GM19463 (cell line): ENCODE data around the gene LYSMD1.
A peak's percentile ranks its signal among the peaks of the same experiment; 100 is the strongest.

ENCODE experiments used
- ATAC-seq: cut with Tn5 transposase; IDR thresholded peaks from one replicate; pipeline ENCODE4 v1.9.1; 2021; ENCODE audit warnings: mild to moderate bottlenecking, moderate library complexity; ENCODE audit not compliant: unreplicated experiment

Gene LYSMD1

GRCh38 chr1:151143057-151143435 lies 22.7 kb downstream of the LYSMD1 start:
- no peak for ATAC-seq

DNA sequence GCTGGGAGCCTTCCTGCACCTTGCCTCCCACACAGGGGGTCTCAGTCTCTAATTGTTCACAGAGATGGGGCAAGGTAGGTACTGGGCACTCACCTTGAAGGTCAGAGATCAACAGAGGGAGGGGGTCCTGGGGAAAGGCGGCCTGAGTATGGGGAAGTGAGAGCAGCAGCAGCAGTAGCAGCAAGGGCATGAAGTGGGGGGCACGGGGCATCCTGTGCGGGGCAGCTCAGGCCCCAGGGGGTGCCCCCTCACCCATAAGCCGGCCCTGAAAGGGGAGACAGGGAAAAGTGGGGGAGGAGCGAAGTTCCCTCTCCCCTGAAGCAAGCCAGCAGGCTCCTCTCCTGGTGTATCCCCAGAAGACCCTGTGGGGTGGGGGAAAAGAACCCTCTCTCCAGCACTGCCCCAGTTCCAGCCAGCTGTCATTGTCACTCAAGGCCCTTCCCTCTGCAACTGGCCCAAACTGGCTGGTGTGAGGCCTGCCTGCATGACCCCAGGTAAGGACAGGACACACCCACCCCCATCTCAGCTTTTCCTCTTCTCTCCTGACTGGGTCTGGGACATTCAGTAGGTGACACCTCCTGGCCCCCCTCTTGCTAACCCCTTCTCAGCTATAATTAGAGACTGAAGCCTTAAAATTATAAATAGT lies 23.2 kb downstream of the LYSMD1 start:
- no peak for ATAC-seq

DNA sequence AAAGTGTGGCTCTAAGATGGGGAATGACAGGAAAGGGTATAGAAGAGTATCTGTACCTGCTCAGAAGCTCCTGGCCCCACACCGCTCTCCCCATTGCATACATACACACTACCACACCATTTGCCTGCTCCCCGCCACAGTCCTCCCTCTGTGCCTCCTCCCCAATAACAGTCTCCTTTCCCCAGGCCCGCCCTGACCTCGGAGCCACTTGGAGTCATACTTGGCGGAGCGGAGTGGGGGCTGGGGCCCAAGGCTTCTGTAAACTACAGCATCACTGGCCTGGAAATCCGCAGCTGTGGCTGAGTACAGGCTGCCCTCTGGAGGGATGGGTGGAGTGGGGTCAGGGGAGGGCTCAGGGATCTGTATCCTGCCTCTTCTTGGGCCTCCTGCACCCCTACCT lies 27.9 kb downstream of the LYSMD1 start:
- no peak for ATAC-seq

- no peak for ATAC-seq
These were observed 30.0 kb downstream of the LYSMD1 start for GRCh38 chr1:151135433-151136385.

- ATAC-seq, result no peak
These were observed 30.7 kb downstream of the LYSMD1 start for GRCh38 chr1:151134991-151135390.

DNA sequence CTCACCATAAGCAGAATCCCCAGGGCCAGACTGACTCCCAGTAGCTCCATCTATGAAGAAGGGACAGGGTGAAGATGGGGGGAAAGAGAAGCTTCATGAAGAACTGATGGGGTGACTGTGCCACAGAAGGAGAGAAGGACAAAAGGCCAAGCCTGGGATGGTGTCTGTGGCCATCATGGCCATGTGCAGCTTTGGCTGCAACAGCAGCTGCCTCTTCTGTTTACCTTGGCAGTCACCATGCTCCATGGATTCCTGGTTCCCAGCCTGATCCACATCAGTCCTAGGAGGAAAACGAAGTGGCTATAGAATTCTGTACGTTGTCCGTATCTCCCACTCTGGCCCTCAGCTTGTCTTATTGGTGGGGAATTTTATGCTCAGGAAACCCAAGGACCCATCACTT lies 31.3 kb downstream of the LYSMD1 start:
- no peak for ATAC-seq

DNA sequence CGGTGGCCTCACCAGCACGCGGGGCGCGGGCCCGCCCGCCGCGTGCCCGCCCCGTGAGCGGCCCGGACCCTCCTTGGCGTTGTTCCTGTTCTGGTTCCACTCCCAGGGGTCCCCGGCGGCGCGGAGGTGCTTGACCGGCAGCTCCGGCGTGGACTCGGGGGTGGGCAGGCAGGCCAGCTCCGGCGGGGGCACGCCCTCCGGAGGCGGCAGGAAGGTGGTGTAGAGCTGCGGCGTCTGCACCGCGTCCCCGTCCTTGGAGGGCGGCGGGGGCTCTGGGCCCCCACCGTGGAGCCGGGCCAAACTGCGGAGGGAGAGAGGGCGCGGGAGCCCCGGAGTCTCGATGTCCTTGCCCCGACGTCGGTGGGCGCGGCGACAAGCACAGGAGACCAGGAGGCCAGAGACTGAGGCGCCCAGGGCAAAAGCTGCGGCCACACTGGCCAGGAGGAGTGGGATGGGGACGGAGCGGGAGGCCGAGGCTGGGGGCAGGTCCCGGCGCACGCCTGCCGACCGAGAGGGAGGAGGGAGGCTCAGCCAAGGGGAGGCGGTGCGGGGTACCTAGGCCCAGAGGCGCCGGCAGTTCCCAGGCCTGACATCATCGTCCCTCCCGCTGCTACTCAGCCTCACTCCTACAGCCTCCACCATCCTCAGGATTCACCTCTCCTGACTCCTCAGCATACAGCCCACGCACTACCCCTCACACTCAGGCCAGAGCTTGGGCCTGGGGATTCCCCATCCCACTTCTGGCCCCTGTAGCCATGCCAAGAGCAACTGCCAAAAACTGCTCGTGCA lies 32.5 kb downstream of the LYSMD1 start:
- no peak for ATAC-seq

GRCh38 chr1:151132335-151133017 lies 33.2 kb downstream of the LYSMD1 start:
- no peak for ATAC-seq

DNA sequence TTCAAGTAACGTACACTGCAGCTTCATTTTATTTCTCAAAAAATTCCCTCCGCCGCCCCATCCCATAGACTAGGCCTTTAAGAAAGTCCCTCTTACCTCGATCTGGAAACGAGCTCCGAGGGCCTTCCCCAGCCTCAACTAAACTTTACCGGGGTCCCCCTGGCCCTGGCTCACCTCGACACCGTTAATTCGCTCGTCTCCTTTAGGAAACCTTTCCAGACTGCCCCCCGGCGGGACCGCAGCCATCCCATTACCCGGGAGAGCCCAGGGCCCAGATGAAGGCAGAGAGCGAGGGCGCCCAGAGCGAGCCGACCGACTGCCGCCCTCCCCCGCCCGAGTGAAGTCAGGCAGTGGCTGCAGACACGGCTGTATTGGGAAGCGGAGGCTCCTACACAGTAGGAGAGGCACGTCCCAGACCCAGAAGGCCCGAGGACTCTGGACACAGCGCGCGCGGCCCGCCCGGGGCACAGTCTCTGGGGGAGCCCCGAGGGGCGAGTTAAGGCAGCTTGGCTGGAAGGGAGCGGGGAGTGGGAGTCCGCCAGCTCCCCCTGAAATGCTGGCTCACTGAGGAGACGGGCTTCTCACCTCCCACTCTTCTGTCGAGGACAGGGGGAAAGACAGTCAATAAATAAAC lies 33.9 kb downstream of the LYSMD1 start:
- ATAC-seq, result no peak

DNA sequence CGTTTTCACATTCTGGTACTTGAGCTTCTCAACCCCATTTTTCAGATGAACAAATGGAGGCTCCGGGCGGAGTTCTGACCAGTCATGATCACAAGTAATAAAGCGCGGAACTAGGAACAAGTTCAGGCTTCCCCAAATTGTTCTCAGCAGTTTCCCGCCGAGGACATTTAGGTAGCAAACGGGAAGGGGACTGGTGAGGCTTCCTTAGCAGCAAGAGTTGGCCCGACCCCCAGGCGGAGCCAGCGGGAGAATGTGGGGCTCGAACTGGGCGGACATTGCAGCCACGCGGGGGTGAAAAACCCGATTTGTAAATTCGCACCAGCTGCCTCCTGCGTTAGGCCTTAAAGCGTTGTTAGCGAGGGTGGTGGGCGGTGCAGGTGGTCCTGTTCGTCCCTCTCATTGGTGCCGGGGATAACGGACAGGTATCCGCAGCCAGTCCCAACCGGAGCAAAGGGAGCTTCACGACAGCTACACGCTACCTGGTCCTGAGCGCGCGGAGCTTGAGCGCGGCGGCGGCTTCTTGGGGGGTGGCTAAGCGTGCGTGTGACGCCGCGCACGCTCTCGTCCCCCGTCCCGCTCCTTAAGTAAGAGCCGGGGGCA lies 34.6 kb downstream of the LYSMD1 start:
- ATAC-seq, result peak; percentile 84

DNA sequence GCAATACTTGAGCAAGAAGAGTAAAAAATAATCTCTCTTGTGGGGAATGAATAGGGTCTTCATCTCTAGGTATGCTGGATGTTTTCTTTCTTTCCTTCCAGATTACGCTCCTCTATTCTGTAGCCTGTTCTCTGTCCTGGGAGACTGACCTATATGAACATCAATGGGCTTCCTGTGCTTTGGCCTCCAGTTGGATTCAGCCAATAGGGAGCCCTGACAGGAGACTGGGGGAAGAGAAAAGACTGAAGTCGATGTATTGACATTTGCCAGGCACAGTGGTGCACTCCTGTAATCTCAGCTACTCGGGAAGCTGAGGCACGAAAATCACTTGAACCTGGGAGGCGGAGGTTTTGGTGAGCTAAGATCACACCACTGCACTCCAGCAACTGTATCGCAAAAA lies 36.9 kb downstream of the LYSMD1 start:
- ATAC-seq, result no peak

GRCh38 chr1:151124763-151125403 lies 40.8 kb downstream of the LYSMD1 start:
- no peak for ATAC-seq

DNA sequence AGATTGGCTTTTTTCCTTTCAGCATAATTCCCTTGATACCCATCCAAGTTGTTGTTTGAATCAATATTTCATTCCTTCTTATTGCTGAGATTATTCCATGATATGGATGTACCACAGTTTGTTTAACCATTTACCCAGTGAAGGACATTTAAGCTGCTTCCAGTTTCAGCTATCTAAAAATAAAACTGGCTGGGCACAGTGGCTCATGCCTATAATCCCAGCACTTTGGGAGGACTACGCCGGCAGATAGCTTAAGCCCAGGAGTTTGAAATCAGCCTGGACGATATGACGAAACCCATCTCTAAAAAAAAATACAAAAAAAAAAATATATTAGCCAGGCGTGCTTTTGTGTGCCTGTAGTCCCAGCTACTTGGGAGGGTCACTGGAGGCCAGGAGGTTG lies 51.8 kb downstream of the LYSMD1 start:
- no peak for ATAC-seq
